OCI-LY3 (cell line): Measurements from ENCODE around the gene AOC1.
"Not testable (repeated sequence)": the region's sequence is repeated elsewhere in the genome, so short reads cannot be mapped to it uniquely, and the experiment has no call there.

Source experiments
- EZH2phosphoT487 ChIP-seq: fragments of 200-600 bp; shearing (Covaris generic); IDR thresholded peaks from 2 replicates; pipeline ENCODE4 v1.6.1; 2018; ENCODE audit warnings: antibody characterized with exemption, mixed run types, low read depth
- TF ChIP-seq, protein P1 (sequence below): fragments of 200-600, 300-600 bp; sonication (generic); IDR thresholded peaks from 2 replicates; pipeline ENCODE4 v1.5.1; 2014; ENCODE audit warnings: antibody characterized with exemption, low read length, low read depth

DNA sequence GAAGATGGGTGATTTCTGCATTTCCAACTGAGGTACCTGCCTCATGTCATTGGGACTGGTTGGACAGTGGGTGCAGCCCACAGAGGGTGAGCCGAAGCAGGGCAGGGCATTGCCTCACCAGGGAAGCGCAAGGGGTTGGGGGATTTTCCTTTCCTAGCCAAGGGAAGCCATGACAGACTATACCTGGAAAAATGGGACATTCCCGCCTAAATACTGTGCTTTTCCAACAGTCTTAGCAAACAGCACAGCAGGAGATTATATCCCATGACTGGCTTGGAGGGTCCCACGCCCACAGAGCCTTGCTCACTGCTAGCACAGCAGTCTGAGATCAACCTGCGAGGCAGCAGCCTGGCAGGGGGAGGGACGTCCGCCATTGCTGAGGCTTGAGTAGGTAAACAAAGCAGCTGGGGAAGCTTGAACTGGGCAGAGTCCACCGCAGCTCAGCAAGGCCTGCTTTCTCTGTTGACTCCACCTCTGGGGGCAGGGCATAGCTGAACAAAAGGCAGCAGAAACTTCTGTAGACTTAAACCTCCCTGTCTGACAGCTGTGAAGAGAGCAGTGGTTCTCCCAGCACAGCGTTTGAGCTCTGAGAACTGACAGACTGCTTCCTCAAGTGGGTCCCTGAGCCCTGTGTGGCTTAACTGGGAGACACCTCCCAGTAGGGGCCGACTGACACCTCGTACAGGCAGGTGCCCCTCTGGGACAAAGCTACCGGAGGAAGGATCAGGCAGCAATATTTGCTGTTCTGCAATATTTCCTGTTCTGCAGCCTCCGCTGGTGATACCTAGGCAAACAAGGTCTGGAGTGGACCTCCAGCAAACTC lies 44.5 kb upstream of the AOC1 start:
- TF ChIP-seq, protein P1, sequence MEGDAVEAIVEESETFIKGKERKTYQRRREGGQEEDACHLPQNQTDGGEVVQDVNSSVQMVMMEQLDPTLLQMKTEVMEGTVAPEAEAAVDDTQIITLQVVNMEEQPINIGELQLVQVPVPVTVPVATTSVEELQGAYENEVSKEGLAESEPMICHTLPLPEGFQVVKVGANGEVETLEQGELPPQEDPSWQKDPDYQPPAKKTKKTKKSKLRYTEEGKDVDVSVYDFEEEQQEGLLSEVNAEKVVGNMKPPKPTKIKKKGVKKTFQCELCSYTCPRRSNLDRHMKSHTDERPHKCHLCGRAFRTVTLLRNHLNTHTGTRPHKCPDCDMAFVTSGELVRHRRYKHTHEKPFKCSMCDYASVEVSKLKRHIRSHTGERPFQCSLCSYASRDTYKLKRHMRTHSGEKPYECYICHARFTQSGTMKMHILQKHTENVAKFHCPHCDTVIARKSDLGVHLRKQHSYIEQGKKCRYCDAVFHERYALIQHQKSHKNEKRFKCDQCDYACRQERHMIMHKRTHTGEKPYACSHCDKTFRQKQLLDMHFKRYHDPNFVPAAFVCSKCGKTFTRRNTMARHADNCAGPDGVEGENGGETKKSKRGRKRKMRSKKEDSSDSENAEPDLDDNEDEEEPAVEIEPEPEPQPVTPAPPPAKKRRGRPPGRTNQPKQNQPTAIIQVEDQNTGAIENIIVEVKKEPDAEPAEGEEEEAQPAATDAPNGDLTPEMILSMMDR: not testable (repeated sequence)
- not testable (repeated sequence) for TF ChIP-seq EZH2phosphoT487
